Measurements from ENCODE around the gene DHRSX. TPM values are rescaled to one million over a fixed set of nuclear protein-coding genes. Genes with fewer than 3 reads are reported as not detected.

The DHRSX gene
- total RNA-seq, 2 donors from 2014 or later = 14.8 to 46.5 TPM

GRCh38 chrX:2192584-2193272, 308.0 kb downstream of the DHRSX start:
- Histone ChIP-seq H3K27ac (no peak overlapping the region), H3K9me3 (no peaks in the 10 kb centered on the region), H3K36me3 (replicated peaks in 1 of 2; ENCODE audit: insufficient read depth in 1 of 2, low read depth in 2 of 2) (no peaks in the 10 kb centered on the region), H3K4me3 (no peak overlapping the region), H3K4me1 (no peaks in the 10 kb centered on the region), H3K27me3 (no peaks in the 10 kb centered on the region)
- DNase-seq = no peak
- no peak for ATAC-seq
- intact Hi-C loops (cut with DNase I) = no loop called here
- 71% methylated on average over 8 to 12 of the region's 12 CpGs for WGBS, 2 donors
- TF ChIP-seq POLR2A (IDR thresholded peaks at IDR 0.05) = no peak
- TF ChIP-seq, protein P1, sequence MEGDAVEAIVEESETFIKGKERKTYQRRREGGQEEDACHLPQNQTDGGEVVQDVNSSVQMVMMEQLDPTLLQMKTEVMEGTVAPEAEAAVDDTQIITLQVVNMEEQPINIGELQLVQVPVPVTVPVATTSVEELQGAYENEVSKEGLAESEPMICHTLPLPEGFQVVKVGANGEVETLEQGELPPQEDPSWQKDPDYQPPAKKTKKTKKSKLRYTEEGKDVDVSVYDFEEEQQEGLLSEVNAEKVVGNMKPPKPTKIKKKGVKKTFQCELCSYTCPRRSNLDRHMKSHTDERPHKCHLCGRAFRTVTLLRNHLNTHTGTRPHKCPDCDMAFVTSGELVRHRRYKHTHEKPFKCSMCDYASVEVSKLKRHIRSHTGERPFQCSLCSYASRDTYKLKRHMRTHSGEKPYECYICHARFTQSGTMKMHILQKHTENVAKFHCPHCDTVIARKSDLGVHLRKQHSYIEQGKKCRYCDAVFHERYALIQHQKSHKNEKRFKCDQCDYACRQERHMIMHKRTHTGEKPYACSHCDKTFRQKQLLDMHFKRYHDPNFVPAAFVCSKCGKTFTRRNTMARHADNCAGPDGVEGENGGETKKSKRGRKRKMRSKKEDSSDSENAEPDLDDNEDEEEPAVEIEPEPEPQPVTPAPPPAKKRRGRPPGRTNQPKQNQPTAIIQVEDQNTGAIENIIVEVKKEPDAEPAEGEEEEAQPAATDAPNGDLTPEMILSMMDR (IDR thresholded peaks at IDR 0.05) = no peak

DNA sequence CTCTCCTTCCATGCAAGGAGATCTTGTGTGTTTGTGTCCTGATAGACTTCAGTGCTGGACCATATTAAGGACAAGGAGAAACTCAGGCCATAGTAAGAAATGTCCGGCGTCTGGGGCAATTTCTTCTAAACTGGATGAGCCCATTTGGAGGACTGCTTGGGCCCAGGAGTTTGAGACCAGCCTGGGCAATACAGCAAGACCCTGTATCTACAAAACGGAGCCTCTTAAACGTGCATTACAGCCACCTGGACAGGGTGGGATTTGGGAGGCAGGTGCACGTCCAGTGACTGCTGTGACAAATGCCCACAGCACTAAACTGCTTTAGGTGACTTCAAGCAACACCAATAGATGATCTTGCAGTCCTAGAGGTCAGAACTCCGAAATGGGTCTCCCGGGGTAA, 311.9 kb downstream of the DHRSX start:
- Histone ChIP-seq H3K27ac (no peak overlapping the region), H3K36me3 (replicated peaks in 1 of 2; ENCODE audit: insufficient read depth in 1 of 2, low read depth in 2 of 2) (no peaks in the 10 kb centered on the region), H3K9me3 (no peaks in the 10 kb centered on the region), H3K4me1 (no peaks in the 10 kb centered on the region), H3K4me3 (no peak overlapping the region), H3K27me3 (no peaks in the 10 kb centered on the region)
- intact Hi-C loops (cut with DNase I) = no loop called here
- DNase-seq (no peak), ATAC-seq (no peak)
- TF ChIP-seq POLR2A (IDR thresholded peaks at IDR 0.05) = no peak
- TF ChIP-seq, protein P1 (IDR thresholded peaks at IDR 0.05) = no peak
- WGBS, 2 donors = 80 to 82% methylated on average over 6 to 7 of the region's 7 CpGs

- no peak for TF ChIP-seq POLR2A (IDR thresholded peaks at IDR 0.05)
- TF ChIP-seq, protein P1 (IDR thresholded peaks at IDR 0.05) = no peak
- no peak for ATAC-seq
Observed at GRCh38 chrX:2188330-2188792, 312.4 kb downstream of the DHRSX start.

GRCh38 chrX:2187352-2188115, 313.2 kb downstream of the DHRSX start:
- 87 to 92% methylated on average over 11 to 15 of the region's 15 CpGs for WGBS, 2 donors
- Histone ChIP-seq H3K27ac (no peak overlapping the region), H3K4me3 (no peak overlapping the region), H3K36me3 (replicated peaks in 1 of 2; ENCODE audit: insufficient read depth in 1 of 2, low read depth in 2 of 2) (no peaks in the 10 kb centered on the region), H3K27me3 (no peaks in the 10 kb centered on the region), H3K4me1 (no peaks in the 10 kb centered on the region), H3K9me3 (no peaks in the 10 kb centered on the region)
- intact Hi-C loops (cut with DNase I) = no loop called here
- TF ChIP-seq, protein P1 (IDR thresholded peaks at IDR 0.05) = no peak
- no peak for TF ChIP-seq POLR2A (IDR thresholded peaks at IDR 0.05)
- no peak for DNase-seq
- no peak for ATAC-seq

More at GRCh38 chrX:2188330-2188792, 312.4 kb downstream of the DHRSX start:
- WGBS, 2 donors = 37 to 54% methylated on average over 14 of the region's 14 CpGs
- H3K36me3 ChIP-seq (replicated peaks in 1 of 2; ENCODE audit: insufficient read depth in 1 of 2, low read depth in 2 of 2) = no peaks in the 10 kb centered on the region
- no peaks in the 10 kb centered on the region for H3K9me3 ChIP-seq
- H3K4me1 ChIP-seq = no peaks in the 10 kb centered on the region
- no peak overlapping the region for H3K27ac ChIP-seq
- DNase-seq = no peak
- no peaks in the 10 kb centered on the region for H3K27me3 ChIP-seq
- intact Hi-C loops (cut with DNase I) = no loop called here
- no peak overlapping the region for H3K4me3 ChIP-seq
